HepG2 (cell line): Measurements from ENCODE around the gene ZFPL1. TPM values are rescaled to one million over a fixed set of nuclear protein-coding genes. Genes with fewer than 3 reads are reported as not detected.

ENCODE experiments used
- CENPT ChIP-seq: sonication (generic); formaldehyde crosslinking; IDR thresholded peaks from 2 replicates; pipeline ENCODE4 v1.8.0; 2022; ENCODE audit warnings: low read depth, mild to moderate bottlenecking, moderate library complexity, missing genetic modification reagents
- FOSL2 ChIP-seq: sonication (generic); formaldehyde crosslinking; IDR thresholded peaks from 2 replicates; pipeline ENCODE4 v1.4.0; 2020; ENCODE audit warnings: missing genetic modification reagents
- FOXA3 ChIP-seq: IDR thresholded peaks from 2 replicates; pipeline ENCODE4 v1.6.1; 2016; ENCODE audit warnings: missing genetic modification reagents, missing compliant biosample characterization
- FOXM1 ChIP-seq: sonication (generic); formaldehyde crosslinking; IDR thresholded peaks from 2 replicates; pipeline ENCODE4 v1.5.0; 2020; ENCODE audit warnings: missing genetic modification reagents
- IRF1 ChIP-seq: sonication (generic); formaldehyde crosslinking; IDR thresholded peaks from 2 replicates; pipeline ENCODE4 v1.4.0; 2020; ENCODE audit warnings: low read depth, mild to moderate bottlenecking, missing genetic modification reagents
- MTA3 ChIP-seq: sonication (generic); formaldehyde crosslinking; IDR thresholded peaks from 2 replicates; pipeline ENCODE4 v1.4.0; 2020; ENCODE audit warnings: missing genetic modification reagents
- ZNF180 ChIP-seq: sonication (generic); formaldehyde crosslinking; IDR thresholded peaks from 2 replicates; pipeline ENCODE4 v1.4.0; 2020; ENCODE audit warnings: low read depth, missing genetic modification reagents, borderline replicate concordance
- ZNF30 ChIP-seq: sonication (generic); formaldehyde crosslinking; IDR thresholded peaks from 2 replicates; pipeline ENCODE4 v1.5.0; 2020; ENCODE audit warnings: mild to moderate bottlenecking, missing genetic modification reagents
- ZNF510 ChIP-seq: sonication (generic); formaldehyde crosslinking; IDR thresholded peaks from 2 replicates; pipeline ENCODE4 v1.4.0; 2020; ENCODE audit warnings: low read depth, mild to moderate bottlenecking, missing genetic modification reagents
- ZNF609 ChIP-seq: sonication (generic); formaldehyde crosslinking; IDR thresholded peaks from 2 replicates; pipeline ENCODE4 v1.4.0; 2020; ENCODE audit warnings: mild to moderate bottlenecking, missing genetic modification reagents, borderline replicate concordance
- ZSCAN5A ChIP-seq: sonication (generic); formaldehyde crosslinking; IDR thresholded peaks from 2 replicates; pipeline ENCODE4 v1.8.0; 2022; ENCODE audit warnings: mild to moderate bottlenecking, missing genetic modification reagents, borderline replicate concordance
- polyA plus RNA-seq, 8 experiments: library from polyadenylated mRNA; depleted of rRNA in 3 of 8; stranded (reverse) in 7 of 8; unstranded in 1 of 8; fragments of >200 nt; fragmentation: Illumina TruSeq in 4 of 8; extraction: Trizol in 4 of 8; gene quantifications; 2 replicates each; pipeline versions ENCODE4 v1.2.1 to v1.2.3, GENCODE V29; 2011 to 2016; ENCODE audit warnings: low read depth in 4 of 8, missing spikeins in 1 of 8, mixed read lengths in 1 of 8; ENCODE audit not compliant: insufficient read depth in 1 of 8
- total RNA-seq, 5 experiments: library from RNA; depleted of rRNA; stranded (reverse); fragments of >200 nt; fragmentation: Illumina TruSeq; extraction: Trizol; gene quantifications; 2 replicates each; pipeline ENCODE4 v1.2.3, GENCODE V29; 2016; ENCODE audit warnings: low read depth in 1 of 5
- TF ChIP-seq, protein P1 (sequence below): IDR thresholded peaks from 2 replicates; pipeline ENCODE4 v1.6.1; 2016; ENCODE audit warnings: low read depth, missing genetic modification reagents, missing compliant biosample characterization

Gene ZFPL1
- total and polyA plus RNA-seq, 2 of the 13 experiments (the other 11 are each of a cell fraction or from before 2014, with no cell fraction given): 32.2 to 56.0 TPM

- TF ChIP-seq FOSL2 (CRISPR knock-in tag) (0 out of 2 replicates have a peak, but pooled peaks have one; percentile 9), ZNF510 (CRISPR knock-in tag) (peak; percentile 64; the same call in 1 of the 2 replicates), FOXA3 (CRISPR knock-in tag) (0 out of 2 replicates have a peak, but pooled peaks have one; percentile 16), FOXM1 (CRISPR knock-in tag) (no peak), CENPT (CRISPR knock-in tag) (no peak), ZSCAN5A (no peak), IRF1 (CRISPR knock-in tag) (no peak), ZNF30 (CRISPR knock-in tag) (no peak), MTA3 (no peak), ZNF180 (CRISPR knock-in tag) (no peak), ZNF609 (CRISPR knock-in tag) (0 out of 2 replicates have a peak, but pooled peaks have one; percentile 7)
- TF ChIP-seq, protein P1, sequence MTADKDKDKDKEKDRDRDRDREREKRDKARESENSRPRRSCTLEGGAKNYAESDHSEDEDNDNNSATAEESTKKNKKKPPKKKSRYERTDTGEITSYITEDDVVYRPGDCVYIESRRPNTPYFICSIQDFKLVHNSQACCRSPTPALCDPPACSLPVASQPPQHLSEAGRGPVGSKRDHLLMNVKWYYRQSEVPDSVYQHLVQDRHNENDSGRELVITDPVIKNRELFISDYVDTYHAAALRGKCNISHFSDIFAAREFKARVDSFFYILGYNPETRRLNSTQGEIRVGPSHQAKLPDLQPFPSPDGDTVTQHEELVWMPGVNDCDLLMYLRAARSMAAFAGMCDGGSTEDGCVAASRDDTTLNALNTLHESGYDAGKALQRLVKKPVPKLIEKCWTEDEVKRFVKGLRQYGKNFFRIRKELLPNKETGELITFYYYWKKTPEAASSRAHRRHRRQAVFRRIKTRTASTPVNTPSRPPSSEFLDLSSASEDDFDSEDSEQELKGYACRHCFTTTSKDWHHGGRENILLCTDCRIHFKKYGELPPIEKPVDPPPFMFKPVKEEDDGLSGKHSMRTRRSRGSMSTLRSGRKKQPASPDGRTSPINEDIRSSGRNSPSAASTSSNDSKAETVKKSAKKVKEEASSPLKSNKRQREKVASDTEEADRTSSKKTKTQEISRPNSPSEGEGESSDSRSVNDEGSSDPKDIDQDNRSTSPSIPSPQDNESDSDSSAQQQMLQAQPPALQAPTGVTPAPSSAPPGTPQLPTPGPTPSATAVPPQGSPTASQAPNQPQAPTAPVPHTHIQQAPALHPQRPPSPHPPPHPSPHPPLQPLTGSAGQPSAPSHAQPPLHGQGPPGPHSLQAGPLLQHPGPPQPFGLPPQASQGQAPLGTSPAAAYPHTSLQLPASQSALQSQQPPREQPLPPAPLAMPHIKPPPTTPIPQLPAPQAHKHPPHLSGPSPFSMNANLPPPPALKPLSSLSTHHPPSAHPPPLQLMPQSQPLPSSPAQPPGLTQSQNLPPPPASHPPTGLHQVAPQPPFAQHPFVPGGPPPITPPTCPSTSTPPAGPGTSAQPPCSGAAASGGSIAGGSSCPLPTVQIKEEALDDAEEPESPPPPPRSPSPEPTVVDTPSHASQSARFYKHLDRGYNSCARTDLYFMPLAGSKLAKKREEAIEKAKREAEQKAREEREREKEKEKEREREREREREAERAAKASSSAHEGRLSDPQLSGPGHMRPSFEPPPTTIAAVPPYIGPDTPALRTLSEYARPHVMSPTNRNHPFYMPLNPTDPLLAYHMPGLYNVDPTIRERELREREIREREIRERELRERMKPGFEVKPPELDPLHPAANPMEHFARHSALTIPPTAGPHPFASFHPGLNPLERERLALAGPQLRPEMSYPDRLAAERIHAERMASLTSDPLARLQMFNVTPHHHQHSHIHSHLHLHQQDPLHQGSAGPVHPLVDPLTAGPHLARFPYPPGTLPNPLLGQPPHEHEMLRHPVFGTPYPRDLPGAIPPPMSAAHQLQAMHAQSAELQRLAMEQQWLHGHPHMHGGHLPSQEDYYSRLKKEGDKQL: no peak
These were observed 27.9 kb downstream of the ZFPL1 start, which contains the start of gene TM7SF2 (continued) for GRCh38 chr11:65111744-65112545.
